IPS DF 6.9 (cell line): ENCODE results near the gene ORM2.
"Not testable (repeated sequence)": the region's sequence is repeated elsewhere in the genome, so short reads cannot be mapped to it uniquely, and the experiment has no call there.

Experiments
- DNase-seq: peaks from one replicate; pipeline ENCODE4 v3.0.0-alpha.2; 2013; ENCODE audit warnings: low read depth, low spot score
- H3K27ac ChIP-seq: one replicate; pipeline ENCODE4 v1.5.1; 2013; ENCODE audit warnings: low read length, control low read depth
- H3K27me3 ChIP-seq: 2 replicates; pipeline ENCODE4 v1.6.1; 2013; ENCODE audit warnings: mild to moderate bottlenecking, low read length; ENCODE audit not compliant: control insufficient read depth, insufficient read depth
- H3K36me3 ChIP-seq: 2 replicates; pipeline ENCODE4 v1.6.1; 2013; ENCODE audit warnings: low read length; ENCODE audit not compliant: control insufficient read depth, insufficient read depth
- H3K4me1 ChIP-seq: 2 replicates; pipeline ENCODE4 v1.6.1; 2013; ENCODE audit warnings: low read length; ENCODE audit not compliant: control insufficient read depth, insufficient read depth
- H3K4me3 ChIP-seq: 2 replicates; pipeline ENCODE4 v1.5.1; 2013; ENCODE audit warnings: mild to moderate bottlenecking, low read length
- H3K9me3 ChIP-seq: 2 replicates; pipeline ENCODE4 v1.6.1; 2013; ENCODE audit warnings: low read length, inconsistent platforms; ENCODE audit not compliant: control insufficient read depth, insufficient read depth
- WGBS: extraction: QIAGEN DNeasy Blood & Tissue Kit; methylation state at CpG from one replicate; pipeline ENCODE4 v1.1.7; 2013; ENCODE audit warnings: mixed read lengths, missing lambda C conversion rate; ENCODE audit not compliant: insufficient read length, insufficient coverage; 5-methylcytosine and 5-hydroxymethylcytosine counted together

The ORM2 gene

DNA sequence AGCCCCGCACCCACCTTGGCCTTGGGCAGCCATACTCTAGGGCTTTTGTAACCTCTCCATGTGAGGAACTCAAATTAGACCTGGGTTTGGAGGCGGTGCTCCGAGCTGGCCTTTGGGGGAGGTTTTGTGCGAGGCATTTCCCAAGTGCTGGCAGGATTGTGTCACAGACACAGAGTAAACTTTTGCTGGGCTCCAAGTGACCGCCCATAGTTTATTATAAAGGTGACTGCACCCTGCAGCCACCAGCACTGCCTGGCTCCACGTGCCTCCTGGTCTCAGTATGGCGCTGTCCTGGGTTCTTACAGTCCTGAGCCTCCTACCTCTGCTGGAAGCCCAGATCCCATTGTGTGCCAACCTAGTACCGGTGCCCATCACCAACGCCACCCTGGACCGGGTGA is at the start of gene ORM2:
Gene ORM2 (plus strand): TSS at position 245 of the 398 bp plus-strand sequence. CDS start 36 bp downstream, at position 281.
- WGBS: no CpG with 5 or more reads among the region's 10 CpGs
- not testable (repeated sequence) for H3K4me1 ChIP-seq, H3K27ac ChIP-seq, DNase-seq, H3K36me3 ChIP-seq, H3K9me3 ChIP-seq, H3K27me3 ChIP-seq, H3K4me3 ChIP-seq

DNA sequence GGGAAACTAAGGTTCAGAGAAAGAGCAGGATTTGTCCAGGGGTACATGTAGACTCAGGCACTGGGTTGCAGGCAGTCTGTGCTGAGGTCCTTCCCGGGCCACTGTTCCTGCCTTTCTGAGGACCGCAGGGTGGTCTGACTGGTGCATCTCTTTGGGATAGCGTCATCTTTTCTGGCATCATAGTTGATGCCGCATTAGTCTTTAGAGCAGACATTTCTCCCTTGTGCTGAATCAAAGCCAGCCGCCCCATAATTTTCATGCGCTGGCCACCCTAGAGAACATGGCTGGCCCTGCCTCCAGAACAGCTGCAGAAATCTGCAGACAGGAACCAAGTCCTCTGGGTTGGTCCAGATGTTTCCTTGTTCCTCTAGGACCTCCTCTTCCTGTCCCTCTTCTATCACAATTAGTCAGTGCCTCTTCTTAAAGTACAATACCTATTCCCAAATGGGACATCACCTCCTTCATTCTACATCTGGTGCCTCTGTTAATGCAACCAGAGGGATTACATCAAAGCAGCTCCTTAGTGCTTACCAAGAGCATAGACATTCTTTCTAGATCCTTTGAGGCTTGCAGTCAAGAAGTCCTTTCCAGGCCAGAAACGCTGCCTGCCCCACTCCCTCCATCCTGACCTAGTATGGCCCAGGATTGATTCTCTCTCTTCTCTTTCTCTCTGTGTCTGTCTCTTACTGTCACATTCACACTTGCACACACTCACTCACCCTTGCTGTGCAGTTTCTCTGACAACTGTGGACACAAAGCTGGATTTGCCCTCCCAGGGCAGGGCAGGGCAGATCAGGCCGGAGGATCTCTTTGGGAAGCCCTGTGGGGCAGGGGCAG is 48.8 kb upstream of the ORM2 start:
- Histone ChIP-seq H3K9me3 (no peaks in the 10 kb centered on the region), H3K4me3 (no peak overlapping the region), H3K4me1 (no peaks in the 10 kb centered on the region), H3K27ac (no peak overlapping the region), H3K36me3 (no peaks in the 10 kb centered on the region), H3K27me3 (no peaks in the 10 kb centered on the region)
- no CpG with 5 or more reads among the region's 8 CpGs for WGBS
- no peak for DNase-seq

DNA sequence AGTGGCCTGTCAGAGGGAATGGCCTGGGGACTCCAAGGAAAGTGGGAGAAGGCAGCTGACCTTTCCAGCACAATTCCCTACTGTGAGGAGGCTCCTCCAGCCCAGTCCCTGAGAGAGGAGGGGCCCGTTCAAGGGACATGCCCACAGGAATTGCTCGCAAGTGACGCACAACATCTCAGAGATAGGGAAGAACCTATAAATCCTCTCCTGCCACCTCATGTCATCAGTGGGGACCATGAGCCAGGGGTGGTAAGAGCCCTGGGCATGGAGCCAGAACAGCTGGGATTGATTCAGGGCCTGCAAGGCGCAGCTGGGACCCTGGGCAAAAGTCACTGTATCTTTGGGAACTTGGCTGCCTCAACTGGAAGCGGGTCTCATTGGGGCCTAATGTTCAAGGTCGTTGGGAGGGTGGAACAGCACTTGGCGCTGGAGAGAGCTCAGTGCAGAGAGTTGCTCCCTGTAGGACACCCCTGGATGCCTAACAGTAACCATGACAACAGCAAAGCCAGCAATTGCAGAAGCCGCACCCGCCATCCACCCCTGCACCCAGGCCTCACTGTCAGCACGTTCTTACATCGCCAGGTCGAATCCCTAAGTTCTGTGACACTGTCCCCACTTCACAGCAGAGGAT is 48.1 kb upstream of the ORM2 start:
- no peak overlapping the region for H3K4me3 ChIP-seq
- no peaks in the 10 kb centered on the region for H3K9me3 ChIP-seq
- WGBS: no CpG with 5 or more reads among the region's 12 CpGs
- no peak overlapping the region for H3K27ac ChIP-seq
- H3K36me3 ChIP-seq: no peaks in the 10 kb centered on the region
- DNase-seq: no peak
- no peaks in the 10 kb centered on the region for H3K27me3 ChIP-seq
- H3K4me1 ChIP-seq: no peaks in the 10 kb centered on the region

DNA sequence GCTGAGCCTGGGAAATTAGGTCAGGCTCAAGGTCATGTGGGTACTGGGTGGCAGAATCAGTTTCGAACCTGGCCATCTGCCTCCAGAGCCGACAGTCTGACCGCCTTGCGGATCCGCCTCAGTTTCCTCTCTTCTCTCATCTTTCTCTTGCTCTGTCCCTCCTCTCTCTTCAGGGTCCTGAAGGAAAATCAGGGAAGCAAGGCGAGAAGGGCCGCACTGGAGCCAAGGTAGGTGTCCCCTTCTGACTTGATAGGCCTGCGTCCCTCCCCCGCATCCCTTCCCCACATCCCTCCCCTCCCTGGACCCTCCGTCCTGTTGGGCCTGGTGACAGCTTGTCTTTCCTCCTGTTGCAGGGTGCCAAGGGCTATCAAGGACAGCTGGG is 47.6 kb upstream of the ORM2 start:
- WGBS: no CpG with 5 or more reads among the region's 10 CpGs
- H3K27me3 ChIP-seq: no peaks in the 10 kb centered on the region
- no peaks in the 10 kb centered on the region for H3K36me3 ChIP-seq

DNA sequence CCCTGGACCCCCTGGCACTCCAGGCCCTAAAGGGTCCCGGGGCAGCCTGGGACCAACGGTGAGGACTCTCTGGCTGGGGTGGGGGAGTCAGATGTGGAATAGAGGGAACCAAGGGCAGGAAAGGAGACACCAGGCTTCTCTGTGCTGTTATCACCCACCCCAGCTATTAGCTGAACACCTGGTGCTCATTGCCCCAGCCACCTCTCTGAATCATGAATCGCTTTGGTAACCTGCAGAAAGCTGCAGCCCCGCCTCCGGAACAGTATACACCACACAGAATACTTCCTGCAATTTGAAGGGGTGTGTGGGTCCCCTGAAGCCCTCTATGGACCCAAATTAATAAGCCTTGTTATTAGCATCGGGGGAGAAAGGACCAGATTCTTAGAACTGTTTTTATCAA is 47.2 kb upstream of the ORM2 start:
- no peak for DNase-seq
- Histone ChIP-seq H3K36me3 (no peaks in the 10 kb centered on the region), H3K4me3 (no peak overlapping the region), H3K27me3 (no peaks in the 10 kb centered on the region), H3K4me1 (no peaks in the 10 kb centered on the region; the same call in 1 of the 2 replicates), H3K9me3 (no peaks in the 10 kb centered on the region), H3K27ac (no peak overlapping the region)
- WGBS: no CpG with 5 or more reads among the region's 6 CpGs

More for the DNA sequence above, 47.6 kb upstream of the ORM2 start:
- H3K4me3 ChIP-seq: no peak overlapping the region
- no peaks in the 10 kb centered on the region; the same call in 1 of the 2 replicates for H3K4me1 ChIP-seq
- no peak overlapping the region for H3K27ac ChIP-seq
- H3K9me3 ChIP-seq: no peaks in the 10 kb centered on the region
- DNase-seq: no peak

DNA sequence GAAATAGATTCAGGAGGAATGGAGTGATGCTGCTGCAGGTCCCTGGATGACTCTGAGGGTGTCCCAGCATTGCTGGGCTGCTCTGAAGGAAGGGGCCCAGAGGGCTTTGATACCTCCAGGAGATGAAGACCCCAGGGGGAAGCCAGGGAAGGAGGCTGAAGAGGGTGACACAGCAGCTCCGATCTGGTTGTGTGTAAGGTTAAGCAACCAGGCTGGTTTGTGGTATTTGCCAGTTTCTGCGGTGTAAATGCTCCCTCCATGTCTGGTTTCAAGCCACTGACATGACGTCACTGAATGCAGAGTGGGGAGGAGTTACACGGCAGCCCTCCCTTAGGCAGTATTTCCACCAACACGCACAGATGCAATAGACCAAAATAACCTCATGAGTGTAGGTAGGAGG is 46.7 kb upstream of the ORM2 start:
- H3K27me3 ChIP-seq: no peaks in the 10 kb centered on the region
- no peaks in the 10 kb centered on the region for H3K9me3 ChIP-seq
- WGBS: no CpG with 5 or more reads among the region's 5 CpGs
- H3K27ac ChIP-seq: no peak overlapping the region
- no peaks in the 10 kb centered on the region for H3K36me3 ChIP-seq
- no peak for DNase-seq
- H3K4me1 ChIP-seq: peaks cover 2% of the 10 kb centered on the region
- H3K4me3 ChIP-seq: no peak overlapping the region

DNA sequence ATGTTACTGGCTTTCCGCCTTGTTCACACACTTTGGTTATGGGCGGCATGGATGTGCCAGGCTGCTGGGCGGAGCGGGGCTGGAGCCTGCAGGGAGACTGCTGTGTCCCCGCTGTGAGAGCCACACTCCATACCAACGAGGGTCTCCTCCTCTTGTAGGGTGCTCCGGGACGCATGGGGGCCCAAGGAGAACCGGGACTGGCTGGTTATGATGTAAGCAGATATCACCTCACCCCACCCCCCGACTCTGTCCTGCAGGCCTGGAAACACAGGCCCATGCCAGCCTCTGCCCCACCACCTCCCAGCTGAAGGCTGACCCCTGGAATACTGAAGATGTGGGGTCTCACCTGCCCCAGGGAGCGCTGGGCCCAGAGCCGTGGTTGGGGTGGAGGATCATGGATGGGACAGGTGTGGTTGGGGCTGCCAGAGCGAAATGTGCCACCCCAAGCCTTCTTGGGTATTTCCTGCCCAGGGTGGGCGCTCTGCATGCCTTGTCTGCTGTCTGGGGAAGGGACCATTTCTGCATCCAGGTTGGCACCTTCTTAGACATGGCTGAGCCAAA is 46.0 kb upstream of the ORM2 start:
- Histone ChIP-seq H3K36me3 (no peaks in the 10 kb centered on the region), H3K27me3 (no peaks in the 10 kb centered on the region), H3K4me1 (peaks cover 4% of the 10 kb centered on the region), H3K4me3 (no peak overlapping the region), H3K9me3 (no peaks in the 10 kb centered on the region), H3K27ac (no peak overlapping the region)
- WGBS: no CpG with 5 or more reads among the region's 14 CpGs
- no peak for DNase-seq

DNA sequence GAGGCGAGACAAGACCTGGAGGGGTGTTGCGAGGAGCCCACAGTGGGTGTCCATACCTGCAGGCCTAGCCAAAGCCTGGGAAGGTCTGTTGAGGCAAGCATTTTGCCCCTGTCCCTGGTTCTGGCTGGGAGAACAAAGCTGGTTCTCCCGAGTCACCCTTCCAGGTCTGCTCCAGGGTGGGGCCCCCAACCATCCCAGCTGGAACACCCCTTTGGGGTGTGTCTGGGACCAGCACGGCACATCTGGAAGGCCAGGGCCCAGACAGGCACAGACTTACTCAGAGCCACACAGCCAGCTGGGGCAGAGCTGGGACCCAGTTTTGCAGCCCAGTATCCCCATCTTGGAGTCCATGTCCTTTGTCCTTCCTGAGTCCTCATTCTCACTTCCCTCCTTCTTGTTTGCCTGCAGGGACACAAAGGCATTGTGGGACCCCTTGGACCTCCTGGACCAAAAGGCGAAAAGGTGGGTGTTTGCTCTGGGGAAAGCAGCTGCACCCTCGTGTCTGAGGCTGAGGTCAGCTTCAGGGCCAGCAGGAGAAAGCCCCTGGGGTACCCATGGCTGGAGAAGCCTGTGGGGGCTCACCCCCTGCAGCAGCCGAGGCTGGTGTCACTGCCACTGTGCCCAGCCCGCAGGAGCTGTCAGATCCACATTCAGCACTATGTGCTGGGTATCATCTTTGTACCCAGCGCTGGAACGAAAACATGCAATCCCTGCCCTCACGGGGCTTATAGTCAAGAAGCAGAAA is 45.2 kb upstream of the ORM2 start:
- no peaks in the 10 kb centered on the region for H3K9me3 ChIP-seq
- no CpG with 5 or more reads among the region's 11 CpGs for WGBS
- H3K4me1 ChIP-seq: peaks cover 6% of the 10 kb centered on the region
- H3K36me3 ChIP-seq: no peaks in the 10 kb centered on the region
- no peak overlapping the region for H3K27ac ChIP-seq
- no peaks in the 10 kb centered on the region for H3K27me3 ChIP-seq
- H3K4me3 ChIP-seq: no peak overlapping the region
- no peak for DNase-seq

DNA sequence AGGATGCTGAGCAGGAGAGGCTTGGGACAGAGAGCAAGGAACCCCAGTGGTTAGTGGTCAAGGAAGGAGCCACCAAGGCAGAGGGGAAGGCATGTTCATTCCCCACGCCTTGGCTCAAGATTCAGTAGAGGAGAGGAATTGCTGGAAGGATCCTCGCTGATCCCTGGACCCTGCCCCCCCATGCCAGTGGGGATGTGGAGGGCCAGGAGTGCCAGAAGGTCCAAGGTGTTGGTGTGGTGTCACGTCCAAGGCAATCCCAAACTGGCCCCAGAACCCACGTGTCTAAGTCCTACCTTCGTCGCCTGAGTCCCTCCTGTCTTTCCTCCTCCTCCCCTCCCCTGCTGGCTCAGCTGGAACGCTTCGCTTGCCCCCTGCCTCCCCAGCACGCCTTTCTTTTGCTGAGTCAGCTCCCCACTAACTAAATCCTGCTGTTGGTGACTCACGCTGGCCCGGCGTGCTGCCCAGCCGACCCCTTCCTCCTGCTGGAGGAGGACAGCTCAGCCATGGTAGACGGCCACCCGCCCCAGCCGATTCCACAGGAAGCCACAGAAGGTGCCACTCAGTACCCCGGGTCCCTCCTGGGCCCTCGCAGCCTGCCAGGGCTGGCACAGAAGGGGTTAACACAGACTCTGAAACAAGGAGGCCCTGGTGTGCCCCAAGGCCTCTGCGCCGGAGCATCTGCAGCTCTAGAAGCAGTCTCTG is 44.4 kb upstream of the ORM2 start:
- peaks cover 6% of the 10 kb centered on the region for H3K4me1 ChIP-seq
- DNase-seq: no peak
- no peak overlapping the region for H3K4me3 ChIP-seq
- H3K9me3 ChIP-seq: no peaks in the 10 kb centered on the region
- no CpG with 5 or more reads among the region's 20 CpGs for WGBS
- H3K36me3 ChIP-seq: no peaks in the 10 kb centered on the region
- H3K27me3 ChIP-seq: no peaks in the 10 kb centered on the region
- H3K27ac ChIP-seq: no peak overlapping the region
